ENCODE measurements around the gene SIGLEC9.

DNA sequence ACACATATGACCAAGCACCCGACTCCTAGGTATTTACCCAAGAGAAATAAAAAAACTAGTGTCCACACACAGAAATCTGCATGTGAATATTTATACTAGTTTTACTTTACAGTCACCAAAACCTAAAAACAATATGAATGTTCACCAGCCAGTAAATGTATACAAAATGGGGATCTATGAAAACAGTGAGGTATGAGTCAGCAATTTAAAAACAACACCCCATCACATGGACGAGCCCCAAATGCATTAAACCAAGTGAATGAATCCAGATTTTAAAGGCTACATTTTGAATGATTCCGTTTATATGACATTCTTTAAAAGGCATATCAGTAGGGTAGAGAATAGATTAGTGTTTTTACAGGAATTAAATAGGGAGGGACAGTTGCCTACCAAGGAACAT lies 39.5 kb downstream of the SIGLEC9 start:
- TF ChIP-seq CTCF (IDR thresholded peaks at IDR 0.05 in 2 of 3, conservative IDR thresholded peaks at IDR 0.05 in 1 of 3; ENCODE audit: borderline replicate concordance in 1 of 3, insufficient read depth in 1 of 3, low read depth in 2 of 3, low read length in 2 of 3) (no peak), TCF7L2 (IDR thresholded peaks at IDR 0.05; ENCODE audit: borderline replicate concordance, extremely low read depth, insufficient read depth, insufficient read length) (no peak), POLR2AphosphoS5 (IDR thresholded peaks at IDR 0.05; ENCODE audit: low read depth, low read length) (no peak), EZH2 (IDR thresholded peaks at IDR 0.05) (no peak), ZNF274 (IDR thresholded peaks at IDR 0.05; ENCODE audit: low read depth, low read length) (no peak)

All from HCT116 (cell line).